Measurements from ENCODE around the gene NES.
"Not testable (repeated sequence)": the region's sequence is repeated elsewhere in the genome, so short reads cannot be mapped to it uniquely, and the experiment has no call there.

Gene NES

GRCh38 chr1:156638189-156638985 is 38.8 kb downstream of the NES start:
- no peak overlapping the region for H3K9ac ChIP-seq (ENCODE audit: low read depth, low read length, poor library complexity)
- peak overlapping the region; percentile 15 for H2AK5ac ChIP-seq (ENCODE audit: low read depth, low read length)
- no peak overlapping the region for H4K8ac ChIP-seq (ENCODE audit: low read depth, low read length)
- H3K4ac ChIP-seq (ENCODE audit: low read length): no peak overlapping the region
- no CpG with 5 or more reads among the region's 8 CpGs for WGBS, 2 donors (ENCODE audit: extremely low coverage in 2 of 2, insufficient read length in 2 of 2, insufficient replicate concordance in 1 of 2)
- peak overlapping the region; percentile 68 for H3K18ac ChIP-seq (ENCODE audit: low read length)
- H3K27ac ChIP-seq (replicated peaks; ENCODE audit: low read length): no peak overlapping the region
- no peak overlapping the region for H4K91ac ChIP-seq (ENCODE audit: low read depth, low read length, poor library complexity)
- no peak overlapping the region for H2AFZ ChIP-seq (ENCODE audit: low read length)
- H3K4me1 ChIP-seq (ENCODE audit: control insufficient read depth in 2 of 2, insufficient read depth in 1 of 2, low read depth in 1 of 2, low read length in 2 of 2): peaks cover 13 to 14% of the 10 kb centered on the region in 2 donors
- H2BK12ac ChIP-seq (ENCODE audit: low read length): no peak overlapping the region
- H3K27me3 ChIP-seq (ENCODE audit: control insufficient read depth in 3 of 3, insufficient read depth in 3 of 3, low read depth in 1 of 3, low read length in 3 of 3): peaks cover 7 to 52% (median 31%) of the 10 kb centered on the region in 3 experiments
- H3K79me1 ChIP-seq (ENCODE audit: low read depth, low read length): no peaks in the 10 kb centered on the region
- H3K36me3 ChIP-seq (replicated peaks in 1 of 2; ENCODE audit: control insufficient read depth in 2 of 2, insufficient read depth in 2 of 2, low read length in 2 of 2): no peaks in the 10 kb centered on the region
- H3K4me3 ChIP-seq (ENCODE audit: low read length in 2 of 2): no peak overlapping the region
- DNase-seq (ENCODE audit: low spot score): no peak
- no peak overlapping the region for H2BK120ac ChIP-seq (ENCODE audit: low read depth, low read length)
- H3K9me3 ChIP-seq (replicated peaks in 1 of 2; ENCODE audit: control insufficient read depth in 2 of 2, insufficient read depth in 1 of 2, low read depth in 1 of 2, low read length in 2 of 2): no peaks in the 10 kb centered on the region
- H2BK15ac ChIP-seq (ENCODE audit: low read length): peak overlapping the region; percentile 5
- H3K14ac ChIP-seq (ENCODE audit: low read length): no peak overlapping the region
- no peak overlapping the region for H3K23ac ChIP-seq (ENCODE audit: low read depth, low read length, poor library complexity)
- H2BK5ac ChIP-seq (ENCODE audit: low read length): peak overlapping the region; percentile 10
- no peak overlapping the region for H3K4me2 ChIP-seq (ENCODE audit: insufficient read depth, low read length, poor library complexity, severe bottlenecking)

- H2AK5ac ChIP-seq (ENCODE audit: low read depth, low read length): no peak overlapping the region
- H3K27ac ChIP-seq (replicated peaks; ENCODE audit: low read length): no peak overlapping the region
- H3K14ac ChIP-seq (ENCODE audit: low read length): no peak overlapping the region
- no peak overlapping the region for H4K91ac ChIP-seq (ENCODE audit: low read depth, low read length, poor library complexity)
- no peaks in the 10 kb centered on the region for H3K9me3 ChIP-seq (replicated peaks in 1 of 2; ENCODE audit: control insufficient read depth in 2 of 2, insufficient read depth in 1 of 2, low read depth in 1 of 2, low read length in 2 of 2)
- H2BK5ac ChIP-seq (ENCODE audit: low read length): no peak overlapping the region
- H2AFZ ChIP-seq (ENCODE audit: low read length): no peak overlapping the region
- no peak overlapping the region for H4K8ac ChIP-seq (ENCODE audit: low read depth, low read length)
- no peaks in the 10 kb centered on the region for H3K36me3 ChIP-seq (replicated peaks in 1 of 2; ENCODE audit: control insufficient read depth in 2 of 2, insufficient read depth in 2 of 2, low read length in 2 of 2)
- no peaks in the 10 kb centered on the region for H3K79me1 ChIP-seq (ENCODE audit: low read depth, low read length)
- no peak overlapping the region for H3K9ac ChIP-seq (ENCODE audit: low read depth, low read length, poor library complexity)
- no peak overlapping the region for H2BK120ac ChIP-seq (ENCODE audit: low read depth, low read length)
- H3K4me1 ChIP-seq (ENCODE audit: control insufficient read depth in 2 of 2, insufficient read depth in 1 of 2, low read depth in 1 of 2, low read length in 2 of 2): no peaks in the 10 kb centered on the region
- DNase-seq (ENCODE audit: low spot score): no peak
- H3K23ac ChIP-seq (ENCODE audit: low read depth, low read length, poor library complexity): no peak overlapping the region
- no peak overlapping the region for H3K4ac ChIP-seq (ENCODE audit: low read length)
- H3K4me2 ChIP-seq (ENCODE audit: insufficient read depth, low read length, poor library complexity, severe bottlenecking): no peak overlapping the region
- no peak overlapping the region for H3K18ac ChIP-seq (ENCODE audit: low read length)
- no peak overlapping the region for H2BK15ac ChIP-seq (ENCODE audit: low read length)
- H3K27me3 ChIP-seq (ENCODE audit: control insufficient read depth in 3 of 3, insufficient read depth in 3 of 3, low read depth in 1 of 3, low read length in 3 of 3): peaks cover 0 to 41% (median 1%) of the 10 kb centered on the region in 3 experiments
- no peak overlapping the region for H2BK12ac ChIP-seq (ENCODE audit: low read length)
- WGBS, 2 donors (ENCODE audit: extremely low coverage in 2 of 2, insufficient read length in 2 of 2, insufficient replicate concordance in 1 of 2): no CpG with 5 or more reads among the region's 3 CpGs
- H3K4me3 ChIP-seq (ENCODE audit: low read length in 2 of 2): no peak overlapping the region
Measured at GRCh38 chr1:156632355-156632754, 44.9 kb downstream of the NES start.

- not testable (repeated sequence) for H3K4me2 ChIP-seq (ENCODE audit: insufficient read depth, low read length, poor library complexity, severe bottlenecking); H3K9me3 ChIP-seq (replicated peaks in 1 of 2; ENCODE audit: control insufficient read depth in 2 of 2, insufficient read depth in 1 of 2, low read depth in 1 of 2, low read length in 2 of 2); H3K4ac ChIP-seq (ENCODE audit: low read length); H2BK12ac ChIP-seq (ENCODE audit: low read length); H3K9ac ChIP-seq (ENCODE audit: low read depth, low read length, poor library complexity); H2AK5ac ChIP-seq (ENCODE audit: low read depth, low read length); H3K36me3 ChIP-seq (replicated peaks in 1 of 2; ENCODE audit: control insufficient read depth in 2 of 2, insufficient read depth in 2 of 2, low read length in 2 of 2); H3K18ac ChIP-seq (ENCODE audit: low read length); H4K8ac ChIP-seq (ENCODE audit: low read depth, low read length); H3K23ac ChIP-seq (ENCODE audit: low read depth, low read length, poor library complexity); H2BK5ac ChIP-seq (ENCODE audit: low read length); H2AFZ ChIP-seq (ENCODE audit: low read length); H2BK120ac ChIP-seq (ENCODE audit: low read depth, low read length); H3K79me1 ChIP-seq (ENCODE audit: low read depth, low read length); H4K91ac ChIP-seq (ENCODE audit: low read depth, low read length, poor library complexity); DNase-seq (ENCODE audit: low spot score); H3K4me3 ChIP-seq (ENCODE audit: low read length in 2 of 2); H2BK15ac ChIP-seq (ENCODE audit: low read length); H3K27ac ChIP-seq (replicated peaks; ENCODE audit: low read length); H3K14ac ChIP-seq (ENCODE audit: low read length); H3K4me1 ChIP-seq (ENCODE audit: control insufficient read depth in 2 of 2, insufficient read depth in 1 of 2, low read depth in 1 of 2, low read length in 2 of 2)
- WGBS, 2 donors (ENCODE audit: extremely low coverage in 2 of 2, insufficient read length in 2 of 2, insufficient replicate concordance in 1 of 2): no CpG with 5 or more reads among the region's 9 CpGs
- peaks cover 0 to 47% (median 1%) of the 10 kb centered on the region in 3 experiments for H3K27me3 ChIP-seq (ENCODE audit: control insufficient read depth in 3 of 3, insufficient read depth in 3 of 3, low read depth in 1 of 3, low read length in 3 of 3)
Measured at GRCh38 chr1:156631152-156631551, 46.1 kb downstream of the NES start.

GRCh38 chr1:156629823-156630449 is 47.3 kb downstream of the NES start:
- no peak overlapping the region for H2BK5ac ChIP-seq (ENCODE audit: low read length)

More at GRCh38 chr1:156629823-156630449, 47.3 kb downstream of the NES start:
- H2BK120ac ChIP-seq (ENCODE audit: low read depth, low read length): no peak overlapping the region
- DNase-seq (ENCODE audit: low spot score): no peak
- H3K4ac ChIP-seq (ENCODE audit: low read length): no peak overlapping the region
- no peak overlapping the region for H2AK5ac ChIP-seq (ENCODE audit: low read depth, low read length)
- H2BK12ac ChIP-seq (ENCODE audit: low read length): no peak overlapping the region
- H3K79me1 ChIP-seq (ENCODE audit: low read depth, low read length): no peaks in the 10 kb centered on the region
- H4K8ac ChIP-seq (ENCODE audit: low read depth, low read length): no peak overlapping the region
- H4K91ac ChIP-seq (ENCODE audit: low read depth, low read length, poor library complexity): no peak overlapping the region
- no peaks in the 10 kb centered on the region for H3K36me3 ChIP-seq (replicated peaks in 1 of 2; ENCODE audit: control insufficient read depth in 2 of 2, insufficient read depth in 2 of 2, low read length in 2 of 2)
- H3K9me3 ChIP-seq (replicated peaks in 1 of 2; ENCODE audit: control insufficient read depth in 2 of 2, insufficient read depth in 1 of 2, low read depth in 1 of 2, low read length in 2 of 2): no peaks in the 10 kb centered on the region
- no peak overlapping the region for H2BK15ac ChIP-seq (ENCODE audit: low read length)
- no peak overlapping the region for H3K4me3 ChIP-seq (ENCODE audit: low read length in 2 of 2)
- no peak overlapping the region for H2AFZ ChIP-seq (ENCODE audit: low read length)
- peaks cover 8 to 51% (median 12%) of the 10 kb centered on the region in 3 experiments for H3K27me3 ChIP-seq (ENCODE audit: control insufficient read depth in 3 of 3, insufficient read depth in 3 of 3, low read depth in 1 of 3, low read length in 3 of 3)
- no peak overlapping the region for H3K14ac ChIP-seq (ENCODE audit: low read length)
- H3K9ac ChIP-seq (ENCODE audit: low read depth, low read length, poor library complexity): no peak overlapping the region
- no CpG with 5 or more reads among the region's 8 CpGs for WGBS, 2 donors (ENCODE audit: extremely low coverage in 2 of 2, insufficient read length in 2 of 2, insufficient replicate concordance in 1 of 2)
- H3K23ac ChIP-seq (ENCODE audit: low read depth, low read length, poor library complexity): no peak overlapping the region
- peaks cover 3 to 5% of the 10 kb centered on the region in 2 donors for H3K4me1 ChIP-seq (ENCODE audit: control insufficient read depth in 2 of 2, insufficient read depth in 1 of 2, low read depth in 1 of 2, low read length in 2 of 2)
- H3K18ac ChIP-seq (ENCODE audit: low read length): no peak overlapping the region
- no peak overlapping the region for H3K27ac ChIP-seq (replicated peaks; ENCODE audit: low read length)
- H3K4me2 ChIP-seq (ENCODE audit: insufficient read depth, low read length, poor library complexity, severe bottlenecking): no peak overlapping the region

All from neuronal stem cell (in vitro differentiated cells).